Activated CD4-positive, alpha-beta memory T cell treated with anti-CD3 and anti-CD28 coated beads, Interleukin-2, amount 10 ng/mL, durations not matched to agents 7 days and 5 days (primary cell): ENCODE data around the gene GMDS. TPM values are rescaled to one million over a fixed set of nuclear protein-coding genes. Genes with fewer than 3 reads are reported as not detected.

Source experiments
- CTCF ChIA-PET: fragments of 350-600 bp; sonication (Branson Sonifier 250); formaldehyde crosslinking; loops from one replicate; lab custom pipeline; 2021; ENCODE audit warnings: antibody characterized with exemption, inconsistent platforms; lab: Charles Lee
- POLR2A ChIA-PET: fragments of 350-600 bp; sonication (Branson Sonifier 250); formaldehyde crosslinking; loops from one replicate; lab custom pipeline; 2021; ENCODE audit warnings: antibody characterized with exemption; lab: Charles Lee
- DNase-seq: peaks from one replicate; pipeline ENCODE4 v3.0.0-alpha.2; 2020
- H3K27ac Mint-ChIP-seq: one replicate; pipeline ENCODE4 v1.8.0; 2021; ENCODE audit warnings: mild to moderate bottlenecking, mixed read lengths
- H3K27me3 Mint-ChIP-seq: one replicate; pipeline ENCODE4 v1.8.0; 2021; ENCODE audit warnings: mixed read lengths
- H3K36me3 Mint-ChIP-seq: one replicate; pipeline ENCODE4 v1.8.0; 2021; ENCODE audit warnings: low read depth, mixed read lengths
- H3K4me1 Mint-ChIP-seq: one replicate; pipeline ENCODE4 v1.8.0; 2021; ENCODE audit warnings: mixed read lengths
- H3K4me3 Mint-ChIP-seq: one replicate; pipeline ENCODE4 v1.8.0; 2021; ENCODE audit warnings: mild to moderate bottlenecking, mixed read lengths
- H3K9me3 Mint-ChIP-seq: one replicate; pipeline ENCODE4 v1.8.0; 2021; ENCODE audit warnings: mixed read lengths
- total RNA-seq, 2 experiments: library from RNA; stranded (reverse); gene quantifications; one replicate each; pipeline ENCODE4 v1.2.3, GENCODE V29; 2021

Gene GMDS
- total RNA-seq, 2 experiments from 2014 or later, result 23.7 to 24.7 TPM

GRCh38 chr6:2257363-2257762 is 12.0 kb upstream of the GMDS start:
- H3K9me3 Mint-ChIP-seq, result peaks cover 6% of the 10 kb centered on the region
- CTCF ChIA-PET, result interaction anchor here (0.6 kb wide), 1 partner anchor 192 kb away, joined by 3 read pairs; no protein-coding TSS in a partner anchor
- no peaks in the 10 kb centered on the region for H3K4me1 Mint-ChIP-seq
- no peak overlapping the region for H3K27ac Mint-ChIP-seq
- peaks cover 46% of the 10 kb centered on the region for H3K36me3 Mint-ChIP-seq
- POLR2A ChIA-PET, result no interaction called here
- no peak for DNase-seq
- H3K27me3 Mint-ChIP-seq, result no peaks in the 10 kb centered on the region
- H3K4me3 Mint-ChIP-seq, result no peak overlapping the region

GRCh38 chr6:2254747-2255146 is 9.3 kb upstream of the GMDS start:
- no peaks in the 10 kb centered on the region for H3K4me1 Mint-ChIP-seq
- H3K27me3 Mint-ChIP-seq, result no peaks in the 10 kb centered on the region
- DNase-seq, result no peak
- H3K27ac Mint-ChIP-seq, result no peak overlapping the region
- peaks cover 54% of the 10 kb centered on the region for H3K36me3 Mint-ChIP-seq
- CTCF ChIA-PET, result no interaction called here
- H3K4me3 Mint-ChIP-seq, result no peak overlapping the region
- peaks cover 6% of the 10 kb centered on the region for H3K9me3 Mint-ChIP-seq
- POLR2A ChIA-PET, result no interaction called here

DNA sequence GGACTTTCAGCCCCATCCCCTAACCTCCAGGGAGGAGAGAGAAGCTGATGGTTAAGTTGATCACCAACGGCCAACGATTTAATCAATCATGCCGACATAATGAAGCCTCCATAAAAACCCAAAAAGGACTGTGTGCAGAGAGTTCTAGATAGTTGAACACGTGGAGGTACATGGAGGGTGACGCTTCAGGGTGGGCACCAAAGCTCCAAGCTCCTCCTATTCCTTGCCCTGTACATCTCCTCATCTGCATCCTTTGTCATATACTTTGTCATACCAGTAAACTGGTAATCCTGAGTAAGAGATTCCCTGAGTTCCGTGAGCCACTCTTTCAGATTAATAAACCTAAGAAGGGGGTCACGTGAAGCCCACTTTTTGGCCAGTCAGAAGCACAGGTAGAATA is 3.7 kb upstream of the GMDS start:
- Mint-ChIP-seq H3K9me3 (no peaks in the 10 kb centered on the region), H3K4me1 (peaks cover 30% of the 10 kb centered on the region), H3K27ac (no peak overlapping the region), H3K27me3 (no peaks in the 10 kb centered on the region), H3K4me3 (no peak overlapping the region), H3K36me3 (peaks cover 41% of the 10 kb centered on the region)
- POLR2A ChIA-PET, result no interaction called here
- DNase-seq, result no peak
- CTCF ChIA-PET, result interaction anchor here (1.9 kb wide), 1 partner anchor 40 kb away, joined by 5 read pairs; no protein-coding TSS in a partner anchor

DNA sequence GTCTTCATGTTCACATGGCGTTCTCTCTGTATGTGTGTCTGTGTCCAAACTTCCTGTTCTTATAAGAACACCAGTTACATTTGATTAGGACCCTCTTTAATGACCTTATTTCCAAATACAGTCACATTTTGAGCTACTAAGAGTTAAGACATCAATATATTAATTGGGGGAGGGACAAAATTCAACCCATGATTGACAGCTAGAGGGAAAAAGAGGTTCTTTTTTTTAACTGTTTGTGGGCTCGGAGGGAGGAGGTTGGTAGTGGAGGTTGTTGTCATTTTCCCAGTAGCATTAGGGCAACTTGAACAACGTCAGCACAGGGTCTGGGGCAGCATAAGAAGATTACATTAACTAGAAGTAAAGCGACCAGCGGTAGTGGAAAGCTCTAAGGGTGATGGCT is 2.3 kb upstream of the GMDS start:
- Mint-ChIP-seq H3K4me3 (no peak overlapping the region), H3K36me3 (peaks cover 27% of the 10 kb centered on the region), H3K9me3 (no peaks in the 10 kb centered on the region), H3K27ac (no peak overlapping the region), H3K4me1 (peaks cover 40% of the 10 kb centered on the region), H3K27me3 (no peaks in the 10 kb centered on the region)
- no peak for DNase-seq
- CTCF ChIA-PET, result interaction anchor here (2.0 kb wide), 1 partner anchor 387 kb away, joined by 7 read pairs; no protein-coding TSS in a partner anchor
- POLR2A ChIA-PET, result no interaction called here

DNA sequence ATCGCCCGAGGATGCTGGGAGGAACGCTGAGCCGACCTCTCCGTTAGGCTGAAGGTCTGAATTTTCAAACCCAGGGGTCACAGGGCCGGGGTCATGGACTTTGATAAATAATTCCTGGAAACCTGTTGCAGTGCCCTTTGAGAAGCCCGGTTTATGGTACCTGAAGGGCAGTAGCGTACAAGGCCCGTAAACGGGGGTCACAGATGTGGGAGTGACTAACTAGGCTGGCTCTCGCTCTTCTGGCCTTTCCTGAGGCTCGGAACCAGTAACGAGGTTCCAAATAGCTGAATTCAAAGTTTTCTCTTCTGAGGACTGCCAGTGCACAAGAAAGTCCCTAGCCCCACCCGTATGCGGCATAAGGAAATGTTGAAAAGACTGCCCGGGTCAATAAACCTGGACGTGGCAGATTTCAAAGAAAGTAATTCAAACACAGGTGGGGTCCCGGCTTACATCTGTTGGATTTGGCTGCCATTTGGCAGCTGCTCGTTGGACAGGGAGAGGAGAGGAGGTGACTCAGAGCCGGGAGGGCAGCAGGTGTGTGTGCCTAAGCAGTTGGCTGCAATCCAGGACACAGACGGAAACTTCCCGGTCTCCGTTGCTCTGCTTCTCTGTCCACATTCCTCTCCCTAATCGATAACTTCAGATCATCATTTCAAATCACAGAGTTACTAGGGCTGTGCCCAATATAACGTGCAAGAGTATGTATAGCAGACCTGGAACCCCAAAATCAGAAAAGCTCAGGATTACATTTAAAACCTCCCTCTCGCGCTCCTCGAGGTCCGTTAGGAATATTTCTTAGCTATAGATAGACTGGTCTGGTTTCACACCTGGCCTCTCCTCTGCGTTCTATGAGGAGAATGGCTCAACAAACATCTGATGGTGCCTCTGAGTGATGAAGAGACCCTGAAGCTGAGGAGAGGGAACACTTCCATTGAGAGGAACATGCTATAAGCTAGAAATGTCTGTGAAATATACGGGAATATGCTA is 765 bp upstream of the GMDS start:
- Mint-ChIP-seq H3K36me3 (peaks cover 22% of the 10 kb centered on the region), H3K4me3 (peak overlapping the region; percentile 86), H3K27me3 (no peaks in the 10 kb centered on the region), H3K27ac (peak overlapping the region; percentile 93), H3K9me3 (no peaks in the 10 kb centered on the region), H3K4me1 (peaks cover 47% of the 10 kb centered on the region)
- CTCF ChIA-PET, result interaction anchor here (0.9 to 2.0 kb wide), 2 partner anchors 38 to 388 kb away, joined by 3 to 7 read pairs; no protein-coding TSS in a partner anchor
- DNase-seq, result peak; percentile 57
- POLR2A ChIA-PET, result interaction anchor here (0.6 to 1.3 kb wide), 3 partner anchors 15 to 388 kb away, joined by 3 to 4 read pairs (median 4); no protein-coding TSS in a partner anchor

DNA sequence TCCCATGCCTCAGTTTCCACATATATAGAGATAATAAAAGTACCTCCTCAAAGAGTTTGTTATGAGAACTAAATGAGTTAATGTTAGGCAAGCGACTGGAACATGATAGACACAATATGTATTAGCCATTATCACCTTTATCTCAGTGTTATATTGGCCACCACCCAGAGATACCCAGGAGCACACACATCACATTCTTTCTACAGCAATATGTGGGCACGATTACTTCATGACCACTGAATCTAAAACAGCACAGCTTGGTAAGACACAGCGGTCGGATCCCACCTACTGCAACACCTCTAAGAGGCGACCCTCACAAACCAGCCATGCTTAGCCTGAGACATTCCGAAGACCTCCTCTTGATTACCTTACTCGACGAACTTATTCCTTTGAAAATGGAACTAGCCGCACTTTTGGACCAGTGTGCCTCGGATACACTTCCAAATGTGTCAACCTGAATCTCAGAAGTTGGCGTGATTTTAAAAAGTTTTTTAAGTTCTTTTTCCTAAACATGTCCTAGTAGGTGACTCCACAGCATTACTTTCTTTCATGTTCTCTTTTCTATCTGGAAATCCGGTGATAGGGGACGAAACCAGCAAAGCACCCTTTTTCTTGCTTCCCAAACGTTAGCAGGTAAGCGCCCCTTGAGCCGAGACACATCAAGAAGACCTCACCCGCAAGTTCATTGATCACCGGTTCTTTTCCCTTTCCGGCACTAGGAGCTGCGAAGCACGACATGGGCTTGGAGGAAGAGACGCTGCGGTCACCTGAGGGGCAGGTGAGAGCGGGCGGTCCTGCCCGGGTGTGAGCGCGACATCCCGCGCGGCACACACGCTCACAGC is 923 bp downstream of the GMDS start:
- DNase-seq, result no peak
- Mint-ChIP-seq H3K36me3 (peaks cover 16% of the 10 kb centered on the region), H3K27ac (peak overlapping the region; percentile 69), H3K9me3 (no peaks in the 10 kb centered on the region), H3K4me1 (peaks cover 46% of the 10 kb centered on the region), H3K27me3 (no peaks in the 10 kb centered on the region), H3K4me3 (peak overlapping the region; percentile 86)
- CTCF ChIA-PET, result no interaction called here
- POLR2A ChIA-PET, result no interaction called here

- Mint-ChIP-seq H3K27ac (no peak overlapping the region), H3K27me3 (no peaks in the 10 kb centered on the region), H3K4me3 (no peak overlapping the region), H3K4me1 (peaks cover 37% of the 10 kb centered on the region), H3K9me3 (no peaks in the 10 kb centered on the region), H3K36me3 (peaks cover 5% of the 10 kb centered on the region)
- DNase-seq, result no peak
- ChIA-PET POLR2A (no interaction called here), CTCF (no interaction called here)
These were observed 3.1 kb downstream of the GMDS start for GRCh38 chr6:2242311-2242710.

DNA sequence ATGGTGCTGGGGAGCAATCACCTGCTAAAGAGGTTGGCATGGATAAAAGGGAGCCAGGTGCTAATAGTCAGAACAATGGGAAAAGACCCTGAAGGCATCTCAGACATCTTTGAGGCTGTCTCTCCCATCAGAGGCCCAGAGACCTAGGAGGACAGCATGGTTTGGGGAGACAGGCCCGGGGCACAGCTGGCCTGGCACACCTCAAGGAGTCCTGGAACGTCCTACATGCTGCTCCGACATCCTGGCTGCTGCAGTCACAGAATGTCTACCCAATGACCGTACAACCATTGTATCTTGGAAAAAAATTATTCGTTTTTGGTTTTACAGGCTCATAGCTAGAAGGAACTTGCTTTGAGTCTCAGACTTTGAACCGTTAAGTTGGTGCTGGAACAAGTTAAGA is 4.4 kb downstream of the GMDS start:
- ChIA-PET CTCF (interaction anchor here (0.9 kb wide), 1 partner anchor 32 kb away, joined by 3 read pairs; no protein-coding TSS in a partner anchor), POLR2A (no interaction called here)
- Mint-ChIP-seq H3K4me1 (peaks cover 25% of the 10 kb centered on the region), H3K4me3 (no peak overlapping the region), H3K36me3 (peaks cover 3% of the 10 kb centered on the region), H3K27me3 (no peaks in the 10 kb centered on the region), H3K9me3 (no peaks in the 10 kb centered on the region), H3K27ac (no peak overlapping the region)
- DNase-seq, result no peak

DNA sequence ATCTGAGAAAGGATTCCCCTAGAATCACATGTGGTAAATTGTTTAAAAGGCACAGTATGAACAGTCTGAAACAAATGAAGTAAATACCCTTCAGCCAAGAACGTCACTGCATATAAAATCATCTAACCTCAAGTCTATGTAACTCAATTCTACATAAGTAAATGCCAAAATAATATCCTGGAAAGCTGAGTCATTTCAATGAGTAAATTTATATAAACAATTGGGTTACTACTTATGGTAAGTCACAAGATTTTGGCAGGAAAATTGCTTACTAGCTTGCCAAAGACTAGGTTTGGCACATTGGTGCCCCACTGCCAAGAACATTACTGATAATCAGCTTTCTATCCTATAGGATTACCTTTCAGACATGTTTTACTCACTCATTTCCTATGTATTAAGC is 8.4 kb downstream of the GMDS start:
- no peaks in the 10 kb centered on the region for H3K27me3 Mint-ChIP-seq
- peaks cover 15% of the 10 kb centered on the region for H3K4me1 Mint-ChIP-seq
- CTCF ChIA-PET, result no interaction called here
- H3K36me3 Mint-ChIP-seq, result peaks cover 4% of the 10 kb centered on the region
- no peak for DNase-seq
- no peak overlapping the region for H3K27ac Mint-ChIP-seq
- H3K9me3 Mint-ChIP-seq, result no peaks in the 10 kb centered on the region
- H3K4me3 Mint-ChIP-seq, result no peak overlapping the region
- POLR2A ChIA-PET, result no interaction called here

DNA sequence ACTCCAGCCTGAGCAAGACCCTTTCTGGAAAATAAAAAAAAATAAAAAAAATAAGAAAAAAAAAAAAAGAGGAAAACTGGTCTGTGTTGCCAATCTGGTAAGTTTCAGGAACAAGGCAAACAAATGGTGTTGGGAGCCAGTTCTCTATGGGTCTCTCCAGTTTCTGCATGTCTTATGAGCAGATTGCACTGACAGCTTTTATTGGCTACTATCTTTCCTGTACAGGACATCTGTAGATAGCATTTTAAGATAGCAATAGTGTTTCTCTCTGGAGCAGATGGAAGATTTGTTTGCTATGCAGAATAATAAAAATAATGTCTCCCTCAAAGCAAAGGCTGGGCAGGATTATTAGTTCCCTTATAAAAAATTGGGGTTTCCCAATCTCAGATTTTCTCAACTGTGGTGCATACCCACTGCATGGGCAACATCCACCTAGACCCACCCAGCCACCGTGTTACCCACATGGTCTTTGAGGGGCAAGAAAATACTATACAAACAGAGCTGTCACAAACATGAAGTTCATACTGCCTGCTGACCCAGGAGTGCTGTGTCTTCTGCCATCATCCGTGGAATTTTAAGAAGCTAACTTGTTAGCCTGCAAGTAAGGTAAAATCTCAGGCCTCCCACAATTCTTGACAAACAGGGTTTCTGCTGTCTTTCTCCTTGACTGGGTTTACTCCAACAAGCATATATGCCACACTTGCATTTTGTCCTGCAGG is 9.5 kb downstream of the GMDS start:
- Mint-ChIP-seq H3K27me3 (no peaks in the 10 kb centered on the region), H3K9me3 (no peaks in the 10 kb centered on the region), H3K27ac (no peak overlapping the region), H3K4me3 (no peak overlapping the region), H3K4me1 (peaks cover 22% of the 10 kb centered on the region), H3K36me3 (peaks cover 4% of the 10 kb centered on the region)
- ChIA-PET POLR2A (no interaction called here), CTCF (no interaction called here)
- no peak for DNase-seq

- POLR2A ChIA-PET, result no interaction called here
- no peak overlapping the region for H3K27ac Mint-ChIP-seq
- H3K36me3 Mint-ChIP-seq, result peaks cover 4% of the 10 kb centered on the region
- no peak overlapping the region for H3K4me3 Mint-ChIP-seq
- no peaks in the 10 kb centered on the region for H3K9me3 Mint-ChIP-seq
- no peak for DNase-seq
- H3K4me1 Mint-ChIP-seq, result peaks cover 26% of the 10 kb centered on the region
- CTCF ChIA-PET, result no interaction called here
- no peaks in the 10 kb centered on the region for H3K27me3 Mint-ChIP-seq
These were observed 13.0 kb downstream of the GMDS start for GRCh38 chr6:2232445-2232844.

GRCh38 chr6:2231438-2231837 is 14.0 kb downstream of the GMDS start:
- CTCF ChIA-PET, result no interaction called here
- Mint-ChIP-seq H3K27ac (no peak overlapping the region), H3K9me3 (no peaks in the 10 kb centered on the region), H3K4me3 (no peak overlapping the region), H3K27me3 (no peaks in the 10 kb centered on the region), H3K36me3 (peaks cover 4% of the 10 kb centered on the region), H3K4me1 (peaks cover 26% of the 10 kb centered on the region)
- POLR2A ChIA-PET, result no interaction called here
- no peak for DNase-seq
